Esophagus squamous epithelium (tissue), 5 donors: ENCODE data around the gene RABIF. TPM values are rescaled to one million over a fixed set of nuclear protein-coding genes. Genes with fewer than 3 reads are reported as not detected.
A peak's percentile ranks its signal among the peaks of the same experiment; 100 is the strongest.
"Not testable (repeated sequence)": the region's sequence is repeated elsewhere in the genome, so short reads cannot be mapped to it uniquely, and the experiment has no call there.

Experiments
- DNase-seq: peaks from one replicate; lab custom pipeline; 2025; lab: John Stamatoyannopoulos, UW
- H3K27ac ChIP-seq, 4 donors: fragments of 200-600 bp; sonication (generic); one replicate each; pipeline ENCODE4 v1.5.1; 2016 to 2019; ENCODE audit warnings: mild to moderate bottlenecking in 1 of 4
- H3K27me3 ChIP-seq, 4 donors: fragments of 200-600 bp; sonication (generic); 1 replicate in 3 of 4; 2 replicates in 1 of 4; pipeline versions ENCODE4 v1.5.1 to v1.6.0; 2017 to 2021; ENCODE audit warnings: antibody characterized with exemption in 1 of 4
- H3K36me3 ChIP-seq, 3 donors: fragments of 200-600 bp; sonication (generic); one replicate each; pipeline ENCODE4 v1.5.1; 2016 to 2019
- H3K4me1 ChIP-seq, 3 donors: fragments of 200-600 bp; sonication (generic); one replicate each; pipeline ENCODE4 v1.5.1; 2017 to 2019
- H3K4me3 ChIP-seq, 4 donors: fragments of 200-600 bp; sonication (generic); 1 replicate in 3 of 4; 2 replicates in 1 of 4; pipeline ENCODE4 v1.5.1; 2016 to 2019; ENCODE audit warnings: mild to moderate bottlenecking in 2 of 4, moderate library complexity in 1 of 4
- H3K9me3 ChIP-seq, 3 donors: fragments of 200-600 bp; sonication (generic); one replicate each; pipeline ENCODE4 v1.5.1; 2016 to 2019
- POLR2A ChIP-seq, 4 donors: fragments of 450-650 bp; IDR thresholded peaks; one replicate each; pipeline ENCODE4 v1.6.1; 2017; ENCODE audit warnings: antibody characterized with exemption in 4 of 4, mild to moderate bottlenecking in 4 of 4, moderate library complexity in 3 of 4
- WGBS, 2 donors: methylation state at CpG; one replicate each; pipeline ENCODE4 v1.1.5; 2018; 5-methylcytosine and 5-hydroxymethylcytosine counted together
- intact Hi-C: fragments of 100-400 bp; cut with DNase I; formaldehyde crosslinking; loops from one replicate; pipeline ENCODE4 v1.15.0; 2022
- total RNA-seq, 4 donors: library from RNA; depleted of rRNA; stranded (reverse); fragments of >200 nt; gene quantifications; one replicate each; pipeline ENCODE4 v1.1.0, GENCODE V29; 2016
- TF ChIP-seq, protein P1 (sequence below), 6 experiments: fragments of 450-650 bp in 4 of 6; fragments of 200-600 bp in 2 of 6; sonication (generic) in 2 of 6; IDR thresholded peaks; one replicate each; pipeline ENCODE4 v1.5.1; 2016 to 2019; ENCODE audit warnings: antibody characterized with exemption in 6 of 6, mild to moderate bottlenecking in 4 of 6, moderate library complexity in 4 of 6
- donor health status: DM: yes; HTN: yes; CAD: no.

RABIF gene
- total RNA-seq, result 10 to 100 TPM in 2 of 4 donors, 1 to 10 TPM in 2; 4.9 to 10.4 (median 8.0) TPM

DNA sequence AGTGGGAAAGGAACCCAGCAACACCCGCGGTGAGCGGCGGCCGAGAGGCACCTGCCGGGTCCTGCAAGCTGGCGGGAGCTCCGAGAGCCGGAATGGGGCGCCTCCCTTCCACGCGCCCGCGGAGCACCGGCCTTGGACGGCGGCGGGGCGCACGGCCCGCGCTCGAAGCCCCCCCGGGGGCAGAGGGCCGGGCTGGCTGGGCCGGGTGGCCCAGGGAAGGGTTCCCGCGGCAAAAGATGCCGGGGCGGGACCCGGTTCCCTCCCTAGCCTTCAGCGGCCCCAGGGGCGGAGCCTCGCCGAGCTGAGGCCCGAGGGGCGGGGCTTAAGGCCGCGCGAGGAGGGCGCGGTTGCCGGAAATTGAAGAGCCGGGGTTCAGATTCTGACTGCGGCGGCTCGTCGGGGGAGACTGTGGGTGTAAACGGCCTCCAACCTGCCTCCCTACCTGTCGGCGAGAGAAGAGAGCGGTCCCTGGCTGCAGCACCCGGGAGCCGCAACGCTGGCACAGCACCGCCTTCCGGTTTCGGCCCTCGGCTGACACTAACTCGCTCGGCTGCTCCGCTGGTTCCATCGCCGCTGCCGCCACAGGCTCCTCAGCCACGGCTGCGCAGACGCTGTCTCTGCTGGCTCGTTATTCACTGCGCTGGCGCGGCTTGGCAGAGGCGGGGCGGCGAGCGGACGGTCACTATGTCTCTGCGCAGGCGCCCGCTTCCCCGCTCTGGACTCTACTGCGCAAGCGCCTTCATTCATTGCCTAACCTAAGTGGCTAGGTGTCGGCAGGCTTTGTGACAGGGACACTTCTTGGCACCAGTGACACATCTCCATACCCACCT is at the start of gene RABIF:
Gene RABIF, minus strand, starts transcription at position 619 of the 830 bp plus-strand sequence. Its CDS starts 51 bp downstream, at position 568.
- Histone ChIP-seq H3K4me3 (peak within 1 kb of the TSS; percentile 70 to 86 (median 78)), H3K27me3 (no peaks in the 10 kb centered on the region), H3K27ac (peak within 1 kb of the TSS; percentile 94 to 97 (median 96)), H3K4me1 (peaks cover 12 to 38% (median 13%) of the 10 kb centered on the region in 3 donors), H3K9me3 (no peaks in the 10 kb centered on the region), H3K36me3 (peaks cover 9 to 36% (median 15%) of the 10 kb centered on the region in 3 donors)
- TF ChIP-seq, protein P1, sequence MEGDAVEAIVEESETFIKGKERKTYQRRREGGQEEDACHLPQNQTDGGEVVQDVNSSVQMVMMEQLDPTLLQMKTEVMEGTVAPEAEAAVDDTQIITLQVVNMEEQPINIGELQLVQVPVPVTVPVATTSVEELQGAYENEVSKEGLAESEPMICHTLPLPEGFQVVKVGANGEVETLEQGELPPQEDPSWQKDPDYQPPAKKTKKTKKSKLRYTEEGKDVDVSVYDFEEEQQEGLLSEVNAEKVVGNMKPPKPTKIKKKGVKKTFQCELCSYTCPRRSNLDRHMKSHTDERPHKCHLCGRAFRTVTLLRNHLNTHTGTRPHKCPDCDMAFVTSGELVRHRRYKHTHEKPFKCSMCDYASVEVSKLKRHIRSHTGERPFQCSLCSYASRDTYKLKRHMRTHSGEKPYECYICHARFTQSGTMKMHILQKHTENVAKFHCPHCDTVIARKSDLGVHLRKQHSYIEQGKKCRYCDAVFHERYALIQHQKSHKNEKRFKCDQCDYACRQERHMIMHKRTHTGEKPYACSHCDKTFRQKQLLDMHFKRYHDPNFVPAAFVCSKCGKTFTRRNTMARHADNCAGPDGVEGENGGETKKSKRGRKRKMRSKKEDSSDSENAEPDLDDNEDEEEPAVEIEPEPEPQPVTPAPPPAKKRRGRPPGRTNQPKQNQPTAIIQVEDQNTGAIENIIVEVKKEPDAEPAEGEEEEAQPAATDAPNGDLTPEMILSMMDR (IDR thresholded peaks at IDR 0.05), result peak in 3 of 6 experiments; percentile 16 to 45 (median 24)
- TF ChIP-seq POLR2A (IDR thresholded peaks at IDR 0.05), result peak in 3 of 4 donors; percentile 32 to 95 (median 92)
- WGBS, 2 donors, result 0% methylated on average over 3 to 15 of the region's 84 CpGs
- peak; percentile 65 for DNase-seq
- intact Hi-C loops, result no loop called here

DNA sequence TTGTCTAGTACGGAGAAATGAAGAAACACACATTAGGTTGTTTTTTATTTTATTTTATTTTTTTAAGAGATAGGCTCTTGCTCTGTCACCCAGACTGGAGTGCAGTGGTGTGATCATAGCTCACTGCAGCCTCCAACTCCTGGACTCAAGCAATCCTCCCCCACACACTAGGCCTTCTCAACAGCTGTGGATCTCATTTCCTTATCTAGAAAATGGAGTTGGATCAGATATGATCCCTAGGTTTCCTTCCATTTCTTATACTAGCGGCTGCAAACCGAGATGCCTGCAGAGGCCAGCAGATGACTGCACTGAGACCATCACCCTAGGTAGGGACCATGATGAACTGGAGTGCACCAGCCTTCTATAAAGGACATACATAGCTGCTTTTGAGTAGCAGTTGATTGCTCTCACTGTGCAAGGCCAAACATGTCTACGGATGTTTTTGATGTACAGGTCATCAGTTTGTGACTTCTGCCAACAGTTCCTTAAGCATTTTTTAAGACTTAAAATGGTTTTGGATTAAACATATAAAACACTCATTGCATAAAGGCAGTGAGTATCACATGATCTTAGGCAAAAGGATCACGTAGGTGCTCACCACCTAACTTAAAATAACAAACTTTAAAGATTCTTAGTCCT is 49.5 kb upstream of the RABIF start:
- H3K27me3 ChIP-seq, result no peaks in the 10 kb centered on the region
- intact Hi-C loops, result no loop called here
- no peak for TF ChIP-seq POLR2A (IDR thresholded peaks at IDR 0.05)
- H3K36me3 ChIP-seq, result peaks cover 0 to 40% (median 20%) of the 10 kb centered on the region in 3 donors
- DNase-seq, result no peak
- H3K27ac ChIP-seq, result peak overlapping the region in 2 of 4 donors; percentile 17 to 31
- 41 to 67% methylated on average over 4 to 5 of the region's 5 CpGs for WGBS, 2 donors
- no peaks in the 10 kb centered on the region for H3K9me3 ChIP-seq
- H3K4me3 ChIP-seq, result no peak overlapping the region
- H3K4me1 ChIP-seq, result peaks cover 0 to 25% (median 6%) of the 10 kb centered on the region in 3 donors

DNA sequence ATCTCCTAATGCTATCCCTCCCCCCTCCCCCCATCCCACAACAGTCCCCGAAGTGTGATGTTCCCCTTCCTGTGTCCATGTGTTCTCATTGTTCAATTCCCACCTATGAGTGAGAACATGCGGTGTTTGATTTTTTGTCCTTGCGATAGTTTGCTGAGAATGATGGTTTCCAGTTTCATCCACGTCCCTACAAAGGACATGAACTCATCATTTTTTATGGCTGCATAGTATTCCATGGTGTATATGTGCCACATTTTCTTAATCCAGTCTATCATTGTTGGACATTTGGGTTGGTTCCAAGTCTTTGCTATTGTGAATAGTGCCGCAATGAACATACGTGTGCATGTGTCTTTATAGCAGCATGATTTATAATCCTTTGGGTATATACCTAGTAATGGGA is 47.5 kb upstream of the RABIF start:
- DNase-seq, H3K27ac ChIP-seq, H3K9me3 ChIP-seq, H3K27me3 ChIP-seq, H3K4me3 ChIP-seq, intact Hi-C loops: not testable (repeated sequence)
- Histone ChIP-seq H3K4me1 (peaks cover 0 to 25% (median 6%) of the 10 kb centered on the region in 3 donors), H3K36me3 (peaks cover 0 to 20% (median 3%) of the 10 kb centered on the region in 3 donors)
- no CpG with 5 or more reads among the region's 6 CpGs for WGBS, 2 donors

DNA sequence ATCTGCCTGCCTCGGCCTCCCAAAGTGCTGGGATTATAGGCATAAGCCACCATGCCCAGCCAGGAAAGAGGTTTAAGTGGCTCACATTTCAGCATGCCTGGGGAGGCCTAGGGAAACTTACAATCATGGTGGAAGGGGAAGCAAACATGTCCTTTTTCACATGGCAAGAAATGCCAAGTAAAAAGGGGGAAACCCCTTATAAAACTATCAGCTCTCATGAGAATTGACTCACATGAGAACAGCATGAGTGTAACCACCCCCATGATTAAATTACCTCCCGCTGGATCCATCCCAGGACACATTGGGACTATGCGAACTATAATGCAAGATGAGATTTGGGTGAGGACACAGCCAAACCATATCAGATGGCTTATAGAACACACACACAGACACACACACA is 46.9 kb upstream of the RABIF start:
- H3K9me3 ChIP-seq, result no peaks in the 10 kb centered on the region
- TF ChIP-seq, protein P1 (IDR thresholded peaks at IDR 0.05), result no peak
- no peak for TF ChIP-seq POLR2A (IDR thresholded peaks at IDR 0.05)
- peaks cover 0 to 25% (median 6%) of the 10 kb centered on the region in 3 donors for H3K4me1 ChIP-seq
- no peak overlapping the region for H3K4me3 ChIP-seq
- intact Hi-C loops, result no loop called here
- peak overlapping the region in 1 of 4 donors; percentile 39 for H3K27ac ChIP-seq
- 52 to 69% methylated on average over 3 of the region's 3 CpGs for WGBS, 2 donors
- peaks cover 0 to 14% (median 0%) of the 10 kb centered on the region in 3 donors for H3K36me3 ChIP-seq
- no peaks in the 10 kb centered on the region for H3K27me3 ChIP-seq
- no peak for DNase-seq

DNA sequence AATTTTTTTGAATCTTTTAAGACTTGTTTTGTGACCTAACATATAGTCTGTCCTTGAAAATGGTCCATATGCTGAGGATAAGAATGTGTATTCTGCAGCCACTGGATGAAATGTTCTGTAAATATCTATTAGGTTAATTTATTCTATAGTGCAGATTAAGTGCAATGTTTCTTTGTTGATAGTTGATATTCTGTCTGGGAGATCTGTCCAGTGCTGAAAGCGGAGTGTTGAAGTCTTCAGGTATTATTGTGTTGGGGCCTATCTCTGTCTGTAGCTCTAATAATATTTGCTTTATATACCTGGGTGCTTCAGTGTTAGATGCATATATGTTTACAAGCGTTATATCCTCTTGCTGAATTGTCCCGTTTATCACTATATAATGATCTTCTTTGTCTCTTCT is 45.8 kb upstream of the RABIF start:
- TF ChIP-seq, protein P1 (IDR thresholded peaks at IDR 0.05), result no peak
- no peak for TF ChIP-seq POLR2A (IDR thresholded peaks at IDR 0.05)
- no peaks in the 10 kb centered on the region for H3K9me3 ChIP-seq
- no peaks in the 10 kb centered on the region for H3K27me3 ChIP-seq
- 94% methylated on average over 3 of the region's 3 CpGs for WGBS, 2 donors
- H3K27ac ChIP-seq, result no peak overlapping the region
- H3K4me1 ChIP-seq, result peaks cover 0 to 17% (median 6%) of the 10 kb centered on the region in 3 donors
- intact Hi-C loops, result no loop called here
- peaks cover 0 to 3% (median 0%) of the 10 kb centered on the region in 3 donors for H3K36me3 ChIP-seq
- H3K4me3 ChIP-seq, result no peak overlapping the region
- no peak for DNase-seq
